Placental pericyte (primary cell): ENCODE measurements around the gene KCNJ14. TPM values are rescaled to one million over a fixed set of nuclear protein-coding genes. Genes with fewer than 3 reads are reported as not detected.

Source experiments
- total RNA-seq: library from RNA; depleted of rRNA; stranded (reverse); fragments of >200 nt; gene quantifications from 2 replicates; pipeline ENCODE4 v1.2.3, GENCODE V29; 2012

Gene KCNJ14
- 0.29 and 0.66 TPM in 2 replicates for total RNA-seq

DNA sequence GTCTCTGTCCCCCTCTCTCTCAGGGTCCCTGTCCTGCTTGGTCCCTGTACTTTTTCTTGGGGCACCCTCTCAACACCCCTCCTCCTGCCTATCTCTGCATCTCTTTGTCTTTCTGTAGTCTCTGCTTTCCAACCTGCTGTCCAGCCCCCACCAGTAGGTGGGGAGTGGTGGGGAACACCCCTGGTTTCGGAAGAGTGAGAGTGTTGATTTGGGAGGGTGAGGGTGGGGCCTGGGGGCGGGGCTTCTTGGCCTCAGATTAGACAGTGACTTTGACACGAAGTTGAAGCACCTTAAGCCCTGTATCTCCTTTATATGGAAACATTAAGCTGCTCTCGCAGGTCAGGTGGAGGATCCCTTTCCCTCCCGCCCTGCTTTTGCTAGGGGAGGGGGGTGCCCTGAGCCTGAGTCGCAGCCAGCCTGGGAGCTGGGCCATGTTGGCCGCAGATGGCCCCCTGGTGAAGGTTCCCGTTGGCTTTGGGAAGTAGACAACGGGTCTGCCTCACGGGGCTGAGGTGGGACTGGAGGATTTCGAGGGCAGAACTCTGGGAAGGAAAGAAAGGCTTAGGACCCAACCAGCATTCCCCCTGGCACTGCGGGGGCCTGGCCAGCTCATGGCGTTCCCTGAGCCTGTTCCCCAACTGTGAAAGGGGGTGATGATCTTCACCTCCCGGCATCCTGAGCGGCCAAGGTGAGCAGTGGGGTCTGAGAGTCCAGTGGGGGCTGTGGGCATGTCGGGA, at the start of gene KCNJ14:
TSS of gene KCNJ14 (plus strand) at position 404 of the 737 bp plus-strand sequence. CDS start 6,151 bp downstream, outside the sequence.

GRCh38 chr19:48445606-48446481, 9.5 kb upstream of the KCNJ14 start, which contains the start of gene GRWD1:
Gene GRWD1 (plus strand): TSS chr19:48445983. CDS start chr19:48446006, 23 bp downstream.

GRCh38 chr19:48469289-48469881, 14.0 kb downstream of the KCNJ14 start, which contains the start of gene CYTH2:
Gene CYTH2 (plus strand): TSS chr19:48469369. CDS start chr19:48469508, 139 bp downstream.

GRCh38 chr19:48511800-48512503, 56.6 kb downstream of the KCNJ14 start, which contains the start of gene LMTK3:
Gene LMTK3 (minus strand): TSS chr19:48511835. CDS start chr19:48511576, 259 bp downstream.

Other genes with a start within 250 kb of the KCNJ14 start
- 13.1 and 32.8 TPM in 2 replicates for gene CARD8, start 199.7 kb upstream of the KCNJ14 start, total RNA-seq
- 0.29 and 0.66 TPM in 2 replicates for gene ZNF114, start 185.5 kb upstream of the KCNJ14 start, total RNA-seq
- 139 and 150 TPM in 2 replicates for gene EMP3, start 130.0 kb upstream of the KCNJ14 start, total RNA-seq
- 3.3 and 5.0 TPM in 2 replicates for gene TMEM143, start 91.6 kb upstream of the KCNJ14 start, total RNA-seq
- gene SYNGR4, start 91.2 kb upstream of the KCNJ14 start, total RNA-seq = not detected in 2 replicates
- gene KDELR1, start 64.0 kb upstream of the KCNJ14 start, total RNA-seq = 128 and 129 TPM in 2 replicates
- 5.0 and 7.2 TPM in 2 replicates for gene GRIN2D, start 61.9 kb upstream of the KCNJ14 start, total RNA-seq
- gene GRWD1, start 9.6 kb upstream of the KCNJ14 start, total RNA-seq = 32.2 and 62.4 TPM in 2 replicates
- 54.5 and 70.9 TPM in 2 replicates for gene CYTH2, start 13.8 kb downstream of the KCNJ14 start, total RNA-seq
- 0.14 TPM in 1 of 2 replicates, not detected in the other for gene LMTK3, start 56.3 kb downstream of the KCNJ14 start, total RNA-seq
- gene SULT2B1, start 96.6 kb downstream of the KCNJ14 start, total RNA-seq = 0.22 TPM in 1 of 2 replicates, not detected in the other
- gene SPACA4, start 151.2 kb downstream of the KCNJ14 start, total RNA-seq = not detected in 2 replicates
- gene FAM83E, start 159.5 kb downstream of the KCNJ14 start, total RNA-seq = 0.57 TPM in 1 of 2 replicates, not detected in the other
- 1,434 and 1,613 TPM in 2 replicates for gene RPL18, start 163.6 kb downstream of the KCNJ14 start, total RNA-seq
- gene SPHK2, start 163.9 kb downstream of the KCNJ14 start, total RNA-seq = 14.4 and 15.2 TPM in 2 replicates
- 1.1 and 4.8 TPM in 2 replicates for gene DBP, start 181.8 kb downstream of the KCNJ14 start, total RNA-seq
- 0.88 TPM in 1 of 2 replicates, not detected in the other for gene CA11, start 190.6 kb downstream of the KCNJ14 start, total RNA-seq
- gene NTN5, start 217.4 kb downstream of the KCNJ14 start, total RNA-seq = not detected in 2 replicates
- not detected in 2 replicates for gene FUT2, start 240.4 kb downstream of the KCNJ14 start, total RNA-seq